Hematopoietic multipotent progenitor cell treated with erythropoietin and hydrocortisone succinate and interleukin-3 and kit ligand, for 4 days (in vitro differentiated cells): ENCODE results near the gene GRM7.

Experiments
- DNase-seq: peaks from one replicate; pipeline ENCODE4 v3.0.0-alpha.2; 2015

GRM7 gene

GRCh38 chr3:7678521-7678920, 817.6 kb downstream of the GRM7 start:
- DNase-seq, result no peak

- peak; percentile 93 for DNase-seq
Observed at GRCh38 chr3:7682822-7683229, 821.9 kb downstream of the GRM7 start.

- DNase-seq, result peak; percentile 25
Observed at GRCh38 chr3:7683426-7683825, 822.5 kb downstream of the GRM7 start.

- DNase-seq, result no peak
Observed at GRCh38 chr3:7684182-7684715, 823.3 kb downstream of the GRM7 start.

GRCh38 chr3:7687428-7688147, 826.7 kb downstream of the GRM7 start:
- no peak for DNase-seq

GRCh38 chr3:7692866-7693265, 832.0 kb downstream of the GRM7 start:
- DNase-seq, result no peak

GRCh38 chr3:7693976-7694375, 833.1 kb downstream of the GRM7 start:
- DNase-seq, result no peak

GRCh38 chr3:7695049-7695448, 834.1 kb downstream of the GRM7 start:
- no peak for DNase-seq

GRCh38 chr3:7696320-7696719, 835.4 kb downstream of the GRM7 start:
- DNase-seq, result no peak

GRCh38 chr3:7697548-7697947, 836.6 kb downstream of the GRM7 start:
- peak; percentile 66 for DNase-seq

- DNase-seq, result no peak
Observed at GRCh38 chr3:7700539-7700938, 839.6 kb downstream of the GRM7 start.

GRCh38 chr3:7700977-7701376, 840.1 kb downstream of the GRM7 start:
- no peak for DNase-seq

- DNase-seq, result peak; percentile 15
Observed at GRCh38 chr3:7707187-7707586, 846.3 kb downstream of the GRM7 start.

- peak; percentile 29 for DNase-seq
Observed at GRCh38 chr3:7709376-7710082, 848.6 kb downstream of the GRM7 start.

GRCh38 chr3:7710284-7710683, 849.4 kb downstream of the GRM7 start:
- DNase-seq, result peak; percentile 48

- DNase-seq, result no peak
Observed at GRCh38 chr3:7713724-7714123, 852.8 kb downstream of the GRM7 start.

GRCh38 chr3:7720649-7721297, 859.9 kb downstream of the GRM7 start:
- no peak for DNase-seq

GRCh38 chr3:7721869-7722268, 861.0 kb downstream of the GRM7 start:
- DNase-seq, result no peak

GRCh38 chr3:7728566-7729519, 867.9 kb downstream of the GRM7 start:
- DNase-seq, result no peak

- DNase-seq, result no peak
Observed at GRCh38 chr3:7733933-7734332, 873.0 kb downstream of the GRM7 start.

GRCh38 chr3:7734456-7734855, 873.5 kb downstream of the GRM7 start:
- DNase-seq, result no peak

- no peak for DNase-seq
Observed at GRCh38 chr3:7737263-7737662, 876.3 kb downstream of the GRM7 start.

GRCh38 chr3:7739754-7740153, 878.8 kb downstream of the GRM7 start:
- no peak for DNase-seq
